Mesendoderm (in vitro differentiated cells): ENCODE measurements around the gene FAM171A1.

ENCODE experiments used
- DNase-seq: peaks from one replicate; pipeline ENCODE4 v3.0.0; 2013
- H2AK5ac ChIP-seq: 2 replicates; pipeline ENCODE4 v1.6.1; 2013; ENCODE audit warnings: low read length, inconsistent platforms
- H2BK120ac ChIP-seq: 2 replicates; pipeline ENCODE4 v1.6.1; 2013; ENCODE audit warnings: low read depth, mild to moderate bottlenecking, low read length, moderate library complexity, mixed read lengths
- H2BK15ac ChIP-seq: replicated peaks from 2 replicates; pipeline ENCODE4 v1.6.1; 2013; ENCODE audit warnings: low read depth, mild to moderate bottlenecking, moderate library complexity
- H2BK5ac ChIP-seq: 2 replicates; pipeline ENCODE4 v1.6.1; 2013; ENCODE audit warnings: low read length, inconsistent platforms
- H3K18ac ChIP-seq: 2 replicates; pipeline ENCODE4 v1.6.1; 2013; ENCODE audit warnings: mild to moderate bottlenecking, low read length, mixed read lengths
- H3K23ac ChIP-seq: one replicate; pipeline ENCODE4 v1.6.1; 2013; ENCODE audit warnings: low read length
- H3K27ac ChIP-seq: 2 replicates; pipeline ENCODE4 v1.5.1; 2013; ENCODE audit warnings: low read depth, mild to moderate bottlenecking, inconsistent platforms, low read length, moderate library complexity
- H3K27me3 ChIP-seq: 2 replicates; pipeline ENCODE4 v1.6.1; 2013; ENCODE audit warnings: low read length, control low read depth, mild to moderate bottlenecking, inconsistent platforms; ENCODE audit not compliant: insufficient read depth, poor library complexity
- H3K36me3 ChIP-seq: 2 replicates; pipeline ENCODE4 v1.6.1; 2013; ENCODE audit warnings: low read length, inconsistent platforms; ENCODE audit not compliant: control insufficient read depth, insufficient read depth
- H3K4ac ChIP-seq: one replicate; pipeline ENCODE4 v1.6.1; 2013; ENCODE audit warnings: low read depth, mild to moderate bottlenecking, low read length, moderate library complexity
- H3K4me1 ChIP-seq: 2 replicates; pipeline ENCODE4 v1.6.1; 2013; ENCODE audit warnings: low read depth, low read length, inconsistent platforms; ENCODE audit not compliant: control insufficient read depth
- H3K4me2 ChIP-seq: 2 replicates; pipeline ENCODE4 v1.6.1; 2013; ENCODE audit warnings: low read length
- H3K4me3 ChIP-seq: 2 replicates; pipeline ENCODE4 v1.5.1; 2013; ENCODE audit warnings: mild to moderate bottlenecking, low read length
- H3K56ac ChIP-seq: one replicate; pipeline ENCODE4 v1.6.1; 2013; ENCODE audit warnings: low read length
- H3K79me1 ChIP-seq: 2 replicates; pipeline ENCODE4 v1.6.1; 2013; ENCODE audit warnings: low read length, inconsistent platforms
- H3K79me2 ChIP-seq: 2 replicates; pipeline ENCODE4 v1.6.1; 2013; ENCODE audit warnings: mild to moderate bottlenecking, low read length; ENCODE audit not compliant: control insufficient read depth, insufficient read depth
- H3K9ac ChIP-seq: 2 replicates; pipeline ENCODE4 v1.6.1; 2013; ENCODE audit warnings: low read length, inconsistent platforms
- H4K5ac ChIP-seq: one replicate; pipeline ENCODE4 v1.6.1; 2013; ENCODE audit warnings: low read length
- H4K8ac ChIP-seq: one replicate; pipeline ENCODE4 v1.6.1; 2013; ENCODE audit warnings: low read depth, mild to moderate bottlenecking, control low read depth, low read length, moderate library complexity
- WGBS: extraction: QIAGEN DNeasy Blood & Tissue Kit; methylation state at CpG from one replicate; pipeline ENCODE4 v1.1.7; 2013; ENCODE audit warnings: low lambda C conversion rate, missing lambda C conversion rate; ENCODE audit not compliant: insufficient coverage; ENCODE audit errors: extremely low coverage; 5-methylcytosine and 5-hydroxymethylcytosine counted together

The FAM171A1 gene

DNA sequence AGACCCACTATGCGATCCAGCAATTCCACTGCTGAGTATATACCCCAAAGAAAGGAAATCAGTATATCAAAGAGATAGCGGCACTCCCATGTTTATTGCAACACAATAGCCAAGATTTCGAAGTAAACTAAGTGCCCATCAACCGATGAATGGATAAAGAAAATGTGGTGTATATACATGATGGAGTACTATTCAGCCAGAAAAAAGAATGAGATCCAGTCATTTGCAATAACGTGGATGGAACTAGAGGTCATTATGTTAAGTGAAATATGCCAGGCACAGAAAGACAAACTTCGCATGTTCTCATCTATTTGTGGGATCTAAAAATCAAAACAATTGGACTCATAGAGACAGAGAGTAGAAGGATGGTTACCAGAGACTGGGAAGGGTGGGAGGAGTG is 195.5 kb downstream of the FAM171A1 start:
- Histone ChIP-seq H4K8ac (no peak overlapping the region), H2AK5ac (no peak overlapping the region), H3K4me3 (no peak overlapping the region), H3K9ac (no peak overlapping the region), H3K36me3 (no peaks in the 10 kb centered on the region), H2BK5ac (no peak overlapping the region), H2BK120ac (no peak overlapping the region), H3K27me3 (no peaks in the 10 kb centered on the region), H2BK15ac (no peak overlapping the region), H3K23ac (no peak overlapping the region), H3K4me1 (no peaks in the 10 kb centered on the region), H3K79me2 (no peaks in the 10 kb centered on the region), H3K4ac (no peak overlapping the region), H3K79me1 (no peaks in the 10 kb centered on the region), H3K4me2 (no peak overlapping the region), H3K18ac (no peak overlapping the region), H3K27ac (no peak overlapping the region), H4K5ac (no peak overlapping the region), H3K56ac (no peak overlapping the region)
- DNase-seq: no peak
- no CpG with 5 or more reads among the region's 6 CpGs for WGBS

DNA sequence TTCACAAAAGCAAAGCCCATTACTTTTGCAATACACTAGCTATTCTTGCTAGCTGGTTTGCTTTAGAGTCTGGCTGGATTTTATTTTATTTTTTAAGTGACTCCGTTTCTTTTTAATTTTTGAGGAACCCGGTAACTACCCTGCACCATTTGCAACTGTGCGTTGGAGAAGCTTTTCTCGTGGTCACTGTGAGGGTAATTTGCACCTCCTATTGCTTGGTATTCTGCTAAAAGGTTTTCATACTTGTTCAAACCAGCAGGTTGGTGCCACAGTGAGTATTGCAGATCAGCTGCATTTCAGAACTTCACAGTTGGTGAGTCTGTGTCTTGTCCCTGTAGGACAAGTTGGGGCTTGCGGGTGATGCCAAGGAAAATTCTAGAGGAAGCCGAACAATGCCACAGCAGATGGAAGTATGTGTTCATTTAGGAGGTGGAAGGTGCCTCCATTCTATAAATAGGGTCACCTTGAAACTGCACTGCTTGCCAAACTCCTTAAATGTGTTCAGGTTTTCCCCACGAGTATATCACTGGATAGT is 198.7 kb downstream of the FAM171A1 start:
- no peak for DNase-seq
- Histone ChIP-seq H2BK5ac (no peak overlapping the region), H4K8ac (no peak overlapping the region), H3K18ac (no peak overlapping the region), H2AK5ac (no peak overlapping the region), H3K4ac (no peak overlapping the region), H2BK120ac (no peak overlapping the region), H3K23ac (no peak overlapping the region), H3K4me2 (no peak overlapping the region), H3K27me3 (no peaks in the 10 kb centered on the region), H3K79me2 (no peaks in the 10 kb centered on the region), H3K56ac (no peak overlapping the region), H3K4me3 (no peak overlapping the region), H4K5ac (no peak overlapping the region), H3K36me3 (no peaks in the 10 kb centered on the region), H3K9ac (no peak overlapping the region), H3K79me1 (no peaks in the 10 kb centered on the region), H3K4me1 (no peaks in the 10 kb centered on the region), H2BK15ac (no peak overlapping the region), H3K27ac (no peak overlapping the region)
- no CpG with 5 or more reads among the region's 7 CpGs for WGBS

DNA sequence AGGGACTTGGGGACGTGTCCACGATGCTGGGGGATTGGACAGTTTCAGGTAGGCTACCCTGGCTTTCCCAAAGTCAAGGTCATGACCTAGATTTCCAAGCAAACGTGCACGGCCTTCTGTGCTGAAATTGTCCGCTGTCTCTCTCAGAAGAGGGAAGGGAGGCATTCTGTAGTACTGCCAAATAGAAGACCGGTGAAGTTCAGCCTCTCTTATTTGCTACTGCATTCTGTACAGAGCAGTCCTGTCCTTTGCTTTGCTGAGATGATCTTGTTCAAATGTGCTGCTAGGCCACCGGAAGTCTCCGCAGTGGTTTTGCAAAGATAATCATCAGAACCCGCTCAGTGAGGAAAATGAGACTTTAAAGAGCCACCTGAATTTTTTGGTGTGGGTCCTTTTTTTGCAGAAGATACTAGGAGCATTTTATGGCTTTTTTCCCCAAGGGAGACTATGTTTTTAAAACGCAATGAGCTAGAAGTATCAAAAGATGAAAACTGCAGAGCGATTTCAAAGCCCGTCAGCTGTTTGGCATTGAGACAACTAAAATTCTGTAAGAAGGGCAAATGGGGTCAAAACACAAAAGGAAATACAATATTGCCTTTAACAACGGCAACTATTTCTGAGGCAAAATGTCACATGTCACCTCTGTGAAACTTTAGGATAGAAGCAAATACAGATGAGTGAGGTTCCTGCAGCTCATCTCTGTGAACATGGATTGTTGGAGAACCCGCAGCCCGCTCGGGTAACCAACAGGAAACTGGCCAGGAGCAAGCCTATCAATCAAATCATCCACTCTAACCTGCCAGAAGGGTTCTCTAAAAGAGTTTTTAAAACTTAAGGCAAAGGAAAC is 201.3 kb downstream of the FAM171A1 start:
- Histone ChIP-seq H3K36me3 (no peaks in the 10 kb centered on the region), H3K27ac (no peak overlapping the region)
- no CpG with 5 or more reads among the region's 16 CpGs for WGBS

DNA sequence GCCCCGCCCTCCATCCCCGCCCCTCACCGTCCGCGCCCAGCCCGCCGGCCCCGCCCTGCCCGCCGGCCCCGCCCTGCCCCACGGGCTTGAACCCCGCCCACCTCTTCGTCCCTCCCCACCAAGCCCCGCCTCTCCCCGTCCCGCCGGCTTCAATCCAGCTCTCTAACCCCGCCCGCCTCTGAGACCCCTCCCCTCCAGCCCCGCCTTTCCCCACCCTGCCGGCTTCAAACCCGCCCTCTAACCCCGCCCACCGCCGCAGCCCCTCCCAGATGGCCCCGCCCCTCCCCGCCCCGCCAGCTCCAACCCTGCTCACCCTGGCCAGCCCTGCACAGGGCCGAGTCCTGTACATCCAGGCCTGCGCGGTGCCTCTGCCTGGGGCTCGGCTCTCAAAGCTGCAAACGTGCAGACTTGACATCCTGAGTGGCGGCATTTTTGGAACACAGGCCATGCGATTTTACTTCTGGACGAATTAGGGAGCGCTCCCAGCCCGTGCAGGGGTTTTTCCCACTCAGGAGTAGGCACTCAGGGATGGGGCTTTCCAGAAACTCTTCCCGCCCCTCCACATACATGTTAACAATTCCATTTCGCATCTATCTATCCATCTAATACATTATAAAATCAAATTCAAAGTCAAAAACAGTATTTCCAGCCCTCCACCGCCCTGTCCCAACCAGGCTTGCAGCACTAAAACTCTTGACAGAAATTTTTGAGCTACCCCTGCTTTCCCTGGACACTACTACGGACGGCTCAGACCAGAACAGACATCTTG is 202.1 kb downstream of the FAM171A1 start:
- no peak overlapping the region for H4K8ac ChIP-seq

More for the DNA sequence above, 201.3 kb downstream of the FAM171A1 start:
- Histone ChIP-seq H3K56ac (peak overlapping the region; percentile 46), H3K4me2 (no peak overlapping the region), H2BK5ac (no peak overlapping the region), H2BK120ac (no peak overlapping the region), H3K23ac (no peak overlapping the region), H2BK15ac (no peak overlapping the region), H4K8ac (no peak overlapping the region), H3K79me1 (no peaks in the 10 kb centered on the region), H3K4me3 (no peak overlapping the region), H3K4me1 (peaks cover 4% of the 10 kb centered on the region), H4K5ac (no peak overlapping the region), H3K18ac (no peak overlapping the region), H3K27me3 (no peaks in the 10 kb centered on the region), H2AK5ac (no peak overlapping the region), H3K79me2 (no peaks in the 10 kb centered on the region), H3K9ac (no peak overlapping the region), H3K4ac (no peak overlapping the region)
- DNase-seq: no peak

DNA sequence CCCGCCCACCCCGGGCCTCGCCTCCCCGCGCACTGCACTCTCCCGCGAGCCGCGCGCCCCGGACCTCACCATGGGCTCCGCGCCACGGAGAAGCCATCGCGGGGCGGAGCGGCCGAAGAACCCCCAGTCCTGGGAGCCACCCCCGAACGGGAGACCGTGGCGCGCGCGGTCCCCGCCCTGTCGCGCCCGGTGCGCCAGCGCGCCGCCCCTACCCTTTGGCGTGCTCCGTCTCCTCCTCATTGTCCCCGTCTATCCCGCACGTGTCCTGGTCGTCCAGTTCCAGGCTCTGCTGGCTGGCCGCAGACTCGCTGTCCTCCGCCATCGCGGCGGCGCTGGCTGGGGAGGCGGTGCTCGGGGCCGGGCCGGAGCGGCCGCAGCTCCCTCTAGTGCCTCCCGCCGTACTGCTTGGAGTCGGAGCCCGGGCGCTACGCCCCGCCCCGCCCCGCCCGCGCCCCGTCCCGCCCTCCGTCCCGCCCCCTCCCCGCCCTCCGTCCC is 202.8 kb downstream of the FAM171A1 start, which contains the start of gene NMT2:
NMT2 (minus strand) TSS at position 403 of the 495 bp plus-strand sequence; CDS start at position 322, 81 bp downstream.
- no peaks in the 10 kb centered on the region for H3K27me3 ChIP-seq
- H3K36me3 ChIP-seq: no peaks in the 10 kb centered on the region
- H3K27ac ChIP-seq: peak within 1 kb of the TSS; percentile 87
- H3K56ac ChIP-seq: peak within 1 kb of the TSS; percentile 99
- H2AK5ac ChIP-seq: no peak within 1 kb of the TSS
- peaks cover 3% of the 10 kb centered on the region for H3K79me2 ChIP-seq
- peak; percentile 91 for DNase-seq
- H2BK5ac ChIP-seq: no peak within 1 kb of the TSS
- H3K79me1 ChIP-seq: peaks cover 2% of the 10 kb centered on the region
- peak within 1 kb of the TSS; percentile 65 for H3K18ac ChIP-seq
- H4K8ac ChIP-seq: no peak within 1 kb of the TSS
- peaks cover 4% of the 10 kb centered on the region for H3K4me1 ChIP-seq
- H3K4me3 ChIP-seq: peak within 1 kb of the TSS; percentile 93
- H3K9ac ChIP-seq: peak within 1 kb of the TSS; percentile 93
- no peak within 1 kb of the TSS for H2BK120ac ChIP-seq
- H2BK15ac ChIP-seq: no peak within 1 kb of the TSS
- peak within 1 kb of the TSS; percentile 100 for H3K23ac ChIP-seq
- no peak within 1 kb of the TSS for H3K4ac ChIP-seq
- no CpG with 5 or more reads among the region's 70 CpGs for WGBS
- H3K4me2 ChIP-seq: peak within 1 kb of the TSS; percentile 74
- H4K5ac ChIP-seq: no peak within 1 kb of the TSS

More for the DNA sequence above, 202.1 kb downstream of the FAM171A1 start:
- Histone ChIP-seq H3K27me3 (no peaks in the 10 kb centered on the region), H2BK15ac (no peak overlapping the region), H3K23ac (no peak overlapping the region), H3K4me3 (no peak overlapping the region), H3K27ac (no peak overlapping the region), H3K79me2 (peaks cover 3% of the 10 kb centered on the region), H3K4me1 (peaks cover 4% of the 10 kb centered on the region), H4K5ac (no peak overlapping the region), H2AK5ac (no peak overlapping the region), H3K9ac (no peak overlapping the region), H3K56ac (peak overlapping the region; percentile 64), H3K4me2 (peak overlapping the region; percentile 42), H3K79me1 (peaks cover 2% of the 10 kb centered on the region), H3K4ac (no peak overlapping the region), H2BK5ac (no peak overlapping the region), H3K36me3 (no peaks in the 10 kb centered on the region), H2BK120ac (no peak overlapping the region), H3K18ac (no peak overlapping the region)
- 100% methylated on average over 2 of the region's 44 CpGs for WGBS
- DNase-seq: peak; percentile 95
